ENCODE data around the gene GGTA1. TPM values are rescaled to one million over a fixed set of nuclear protein-coding genes. Genes with fewer than 3 reads are reported as not detected.
"Not testable (repeated sequence)": the region's sequence is repeated elsewhere in the genome, so short reads cannot be mapped to it uniquely, and the experiment has no call there.

The GGTA1 gene
- total RNA-seq, 6 experiments from 2014 or later = not detected

DNA sequence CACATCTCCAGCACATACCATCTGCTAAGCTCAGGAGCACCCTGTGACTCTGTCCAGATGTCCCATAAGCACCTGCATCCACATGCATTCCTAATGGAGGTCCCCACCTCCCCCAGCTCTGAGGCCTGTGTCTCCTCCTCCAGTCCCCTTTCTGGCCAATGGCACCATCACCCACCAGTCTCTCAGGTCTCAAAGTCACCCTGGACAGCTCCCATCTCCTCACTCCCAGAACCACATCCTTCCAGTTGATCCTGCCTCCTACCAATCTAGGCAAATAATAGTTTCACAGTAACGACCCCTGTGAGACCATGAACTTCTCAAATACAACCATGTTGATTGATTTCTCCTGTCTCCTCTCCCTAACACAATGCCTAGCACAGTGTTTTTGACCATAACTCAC lies 40.1 kb downstream of the GGTA1 start:
- H3K36me3 Mint-ChIP-seq (ENCODE audit: low read depth) = no peaks in the 10 kb centered on the region
- no peak overlapping the region for H3K4me3 Mint-ChIP-seq
- H3K9me3 Mint-ChIP-seq = no peaks in the 10 kb centered on the region
- no peak for DNase-seq
- no peak for TF ChIP-seq CTCF (IDR thresholded peaks at IDR 0.05)
- no peak overlapping the region for H3K27ac Mint-ChIP-seq
- peaks cover 35% of the 10 kb centered on the region for H3K27me3 Mint-ChIP-seq (ENCODE audit: insufficient read depth)
- H3K4me1 Mint-ChIP-seq (ENCODE audit: low read depth) = no peaks in the 10 kb centered on the region

DNA sequence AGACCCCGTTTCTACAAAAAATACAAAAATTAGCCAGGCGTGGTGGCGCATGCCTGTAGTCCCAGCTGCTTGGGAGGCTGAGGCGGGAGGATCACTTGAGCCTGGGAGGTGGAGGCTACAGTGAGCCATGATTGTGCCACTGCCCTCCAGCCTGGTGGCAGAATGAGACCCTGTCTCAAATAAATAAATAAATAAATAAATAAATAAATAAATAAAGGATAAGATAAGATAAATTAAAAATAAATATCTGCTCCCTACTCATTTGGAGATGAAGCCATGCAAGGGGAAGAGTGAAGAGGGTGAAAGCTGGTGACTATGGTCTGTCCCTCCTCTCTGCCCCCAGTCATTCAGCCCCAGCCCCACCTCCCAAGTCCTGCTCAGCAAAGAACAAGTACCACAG lies 41.2 kb downstream of the GGTA1 start:
- not testable (repeated sequence) for H3K36me3 Mint-ChIP-seq (ENCODE audit: low read depth)

GRCh38 chr9:121455527-121456239 lies 44.0 kb downstream of the GGTA1 start:
- H3K4me3 Mint-ChIP-seq = no peak overlapping the region
- peaks cover 46% of the 10 kb centered on the region for H3K27me3 Mint-ChIP-seq (ENCODE audit: insufficient read depth)
- no peak overlapping the region for H3K27ac Mint-ChIP-seq
- no peak for TF ChIP-seq CTCF (IDR thresholded peaks at IDR 0.05)
- no peaks in the 10 kb centered on the region for H3K9me3 Mint-ChIP-seq
- no peaks in the 10 kb centered on the region for H3K4me1 Mint-ChIP-seq (ENCODE audit: low read depth)
- H3K36me3 Mint-ChIP-seq (ENCODE audit: low read depth) = no peaks in the 10 kb centered on the region
- no peak for DNase-seq

More for the DNA sequence above, 41.2 kb downstream of the GGTA1 start:
- not testable (repeated sequence) for H3K4me1 Mint-ChIP-seq (ENCODE audit: low read depth); H3K9me3 Mint-ChIP-seq; H3K27ac Mint-ChIP-seq; DNase-seq; H3K4me3 Mint-ChIP-seq
- H3K27me3 Mint-ChIP-seq (ENCODE audit: insufficient read depth) = peaks cover 42% of the 10 kb centered on the region

GRCh38 chr9:121454972-121455371 lies 44.7 kb downstream of the GGTA1 start:
- no peak overlapping the region for H3K4me3 Mint-ChIP-seq
- no peak overlapping the region for H3K27ac Mint-ChIP-seq
- DNase-seq = no peak
- no peaks in the 10 kb centered on the region for H3K4me1 Mint-ChIP-seq (ENCODE audit: low read depth)
- H3K36me3 Mint-ChIP-seq (ENCODE audit: low read depth) = no peaks in the 10 kb centered on the region
- no peaks in the 10 kb centered on the region for H3K9me3 Mint-ChIP-seq
- no peak for TF ChIP-seq CTCF (IDR thresholded peaks at IDR 0.05)
- peaks cover 46% of the 10 kb centered on the region for H3K27me3 Mint-ChIP-seq (ENCODE audit: insufficient read depth)

DNA sequence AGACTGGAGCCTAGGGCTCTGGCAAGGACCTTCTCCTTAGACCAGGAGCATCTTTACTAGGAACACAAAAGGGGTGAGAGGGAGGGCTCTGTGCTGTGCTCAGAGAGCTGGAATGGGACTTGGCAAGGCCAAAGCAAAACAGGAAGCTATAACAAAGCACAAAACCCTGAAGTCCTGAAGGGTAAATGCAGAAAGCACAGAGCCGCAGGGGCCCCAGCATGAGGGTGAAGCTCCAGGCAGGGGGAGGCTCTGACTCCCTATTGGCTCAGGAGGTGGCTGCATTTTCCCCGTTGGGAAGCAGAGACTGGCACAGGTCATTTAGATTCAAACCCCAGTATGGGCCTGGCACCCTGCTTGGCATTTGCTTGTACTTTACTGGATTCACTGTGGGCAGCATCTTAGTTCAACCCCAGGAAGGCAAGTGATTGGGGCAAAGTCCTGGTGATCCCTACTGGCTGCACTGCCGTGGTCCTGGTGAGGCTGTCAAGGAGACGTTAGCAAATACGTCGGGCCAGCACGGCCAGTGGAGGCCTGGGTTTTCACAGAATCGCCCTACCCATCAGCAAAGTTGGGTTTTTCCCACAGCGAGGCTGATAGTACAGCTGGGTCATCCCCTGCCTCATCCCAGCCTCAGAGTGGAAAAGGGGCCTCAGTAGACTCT lies 46.3 kb downstream of the GGTA1 start:
- no peak for DNase-seq
- no peak for TF ChIP-seq CTCF (IDR thresholded peaks at IDR 0.05)
- Mint-ChIP-seq H3K9me3 (no peaks in the 10 kb centered on the region), H3K4me3 (no peak overlapping the region), H3K27me3 (ENCODE audit: insufficient read depth) (peaks cover 42% of the 10 kb centered on the region), H3K27ac (no peak overlapping the region), H3K36me3 (ENCODE audit: low read depth) (no peaks in the 10 kb centered on the region), H3K4me1 (ENCODE audit: low read depth) (no peaks in the 10 kb centered on the region)

- Mint-ChIP-seq H3K4me3 (no peak overlapping the region), H3K4me1 (ENCODE audit: low read depth) (peaks cover 9% of the 10 kb centered on the region), H3K27ac (no peak overlapping the region), H3K36me3 (ENCODE audit: low read depth) (no peaks in the 10 kb centered on the region), H3K27me3 (ENCODE audit: insufficient read depth) (peaks cover 40% of the 10 kb centered on the region), H3K9me3 (no peaks in the 10 kb centered on the region)
- no peak for TF ChIP-seq CTCF (IDR thresholded peaks at IDR 0.05)
- no peak for DNase-seq
Observed at GRCh38 chr9:121452085-121452484, 47.6 kb downstream of the GGTA1 start.

Data from HFFc6 (cell line).